HG02938 (cell line): ENCODE measurements around the gene WNK3.

Experiments
- ATAC-seq: cut with Tn5 transposase; IDR thresholded peaks from one replicate; pipeline ENCODE4 v1.9.1; 2021; ENCODE audit warnings: mild to moderate bottlenecking, moderate library complexity; ENCODE audit not compliant: unreplicated experiment

WNK3 gene

DNA sequence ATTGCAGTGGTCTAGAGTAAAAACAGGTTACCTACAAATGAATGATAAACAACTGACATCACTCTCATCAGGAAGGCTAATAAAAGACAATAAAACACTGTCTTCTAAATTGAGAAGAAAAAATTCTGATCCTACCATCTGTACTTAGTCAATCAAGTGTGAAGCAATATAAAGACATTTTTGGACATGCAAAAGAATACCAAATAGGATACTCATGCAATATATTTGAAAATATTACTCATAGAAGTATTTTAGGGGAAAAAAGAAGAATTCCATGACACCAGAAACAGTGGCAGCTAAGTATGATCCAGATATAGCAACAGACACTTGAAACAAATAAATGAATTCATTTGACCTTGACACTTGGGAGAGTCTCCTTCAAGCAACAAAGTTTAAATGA lies 111.0 kb downstream of the WNK3 start:
- ATAC-seq = no peak

DNA sequence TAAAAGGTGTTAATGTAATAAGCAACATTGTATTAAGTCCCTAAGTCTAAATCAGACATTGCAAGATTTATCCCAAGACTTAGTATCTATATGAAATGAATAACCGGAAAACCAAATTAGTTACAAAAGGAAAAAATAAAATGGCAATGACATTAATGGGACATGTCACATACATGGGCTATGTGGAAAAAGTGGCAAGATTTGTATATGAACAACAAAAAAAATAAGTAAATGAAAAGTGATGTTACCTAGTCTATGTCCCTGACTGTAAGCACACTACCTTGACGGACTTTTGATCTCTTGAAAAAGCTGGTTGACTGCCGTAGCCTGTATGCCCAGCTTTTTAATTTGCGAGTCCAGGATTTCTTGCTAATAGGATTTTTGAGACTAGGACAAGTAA lies 119.3 kb downstream of the WNK3 start:
- no peak for ATAC-seq

DNA sequence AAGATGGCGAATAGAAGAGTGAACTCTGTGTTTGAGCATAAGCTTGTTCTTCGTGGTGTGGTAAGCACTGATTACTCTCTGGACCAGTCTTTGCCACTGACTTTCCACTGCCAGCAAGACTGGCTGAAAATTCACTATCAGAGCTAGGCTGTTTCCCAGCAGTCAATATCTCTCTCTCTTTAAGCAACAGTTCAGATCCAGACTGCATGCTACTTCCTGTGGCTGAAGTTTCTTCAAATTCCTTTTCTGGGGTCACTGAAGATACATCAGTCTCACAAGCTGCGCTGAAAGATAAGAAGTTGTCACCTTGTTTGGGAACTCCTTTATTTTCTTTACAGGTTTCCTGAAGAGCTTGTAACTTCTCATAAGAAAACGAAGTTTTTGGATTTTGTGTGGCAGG lies 120.8 kb downstream of the WNK3 start:
- ATAC-seq = no peak

DNA sequence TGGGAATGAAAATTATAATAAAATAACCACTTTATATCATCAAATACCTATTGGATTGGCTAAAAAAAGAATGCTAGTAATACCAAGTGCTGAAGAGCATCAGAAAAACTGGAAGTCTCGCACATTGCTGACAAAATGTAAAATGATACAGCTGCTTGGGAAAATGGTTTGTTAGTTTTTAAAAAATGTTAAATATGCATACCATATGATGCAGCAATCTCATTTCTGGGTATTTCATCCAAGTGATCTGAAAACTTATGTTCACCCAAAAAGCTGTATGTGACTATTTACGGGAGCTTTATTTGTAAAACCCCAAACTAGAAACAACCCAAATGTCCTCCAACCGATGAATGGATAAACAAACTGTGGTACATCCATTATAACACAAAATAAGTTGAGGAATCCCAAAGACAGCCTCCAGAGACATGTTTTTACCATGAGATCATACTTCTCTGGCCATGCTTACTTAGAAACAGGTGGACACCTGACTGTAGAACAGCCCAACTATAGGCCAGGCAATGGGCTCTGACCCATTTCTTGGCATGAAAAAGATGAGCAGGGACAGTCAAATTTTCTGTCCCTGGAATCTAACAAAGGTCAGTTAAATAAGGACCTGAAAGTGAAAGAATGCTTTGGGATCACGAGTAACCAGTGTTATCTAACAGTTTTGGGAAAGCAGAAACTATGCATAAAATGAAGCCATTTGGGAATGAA lies 127.3 kb downstream of the WNK3 start:
- ATAC-seq = no peak

DNA sequence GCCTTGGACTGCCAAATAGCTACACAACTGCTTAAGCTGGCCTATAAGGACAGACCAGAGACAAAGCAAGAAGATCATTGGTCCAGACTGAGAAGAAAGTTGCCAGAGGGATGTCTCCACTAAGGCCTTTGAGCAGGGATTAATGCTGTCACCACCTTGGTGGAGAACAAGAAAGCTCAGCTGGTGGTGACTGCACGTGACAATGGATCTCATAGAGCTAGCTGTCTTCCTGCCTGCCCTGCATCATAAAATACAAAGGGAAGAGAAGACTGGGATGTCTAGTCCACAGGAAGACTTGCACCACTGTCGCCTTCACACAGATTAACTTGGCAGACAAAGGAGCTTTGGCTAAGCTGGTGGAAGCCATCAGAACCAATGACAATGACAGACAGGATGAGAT lies 134.3 kb downstream of the WNK3 start:
- ATAC-seq = no peak

DNA sequence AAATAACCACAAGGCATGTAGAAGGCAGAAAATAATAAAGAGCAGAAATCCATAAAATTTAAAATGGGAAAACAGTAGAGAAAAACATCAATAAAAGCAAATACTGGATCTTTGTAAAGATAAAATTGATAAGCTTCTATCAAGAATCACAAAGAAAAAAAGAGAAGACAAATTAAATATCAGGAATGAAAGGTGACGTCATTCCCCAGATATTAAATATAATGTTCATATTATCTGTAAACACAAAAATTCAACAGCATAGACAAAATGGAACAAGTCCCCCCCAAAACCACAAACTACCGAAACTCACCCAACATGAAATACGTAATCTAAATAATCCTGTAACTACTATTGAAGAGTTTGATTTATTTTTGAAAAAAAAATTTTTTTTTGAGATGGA lies 144.2 kb downstream of the WNK3 start:
- no peak for ATAC-seq

- no peak for ATAC-seq
These were observed 149.3 kb downstream of the WNK3 start for GRCh38 chrX:54208531-54208930.

DNA sequence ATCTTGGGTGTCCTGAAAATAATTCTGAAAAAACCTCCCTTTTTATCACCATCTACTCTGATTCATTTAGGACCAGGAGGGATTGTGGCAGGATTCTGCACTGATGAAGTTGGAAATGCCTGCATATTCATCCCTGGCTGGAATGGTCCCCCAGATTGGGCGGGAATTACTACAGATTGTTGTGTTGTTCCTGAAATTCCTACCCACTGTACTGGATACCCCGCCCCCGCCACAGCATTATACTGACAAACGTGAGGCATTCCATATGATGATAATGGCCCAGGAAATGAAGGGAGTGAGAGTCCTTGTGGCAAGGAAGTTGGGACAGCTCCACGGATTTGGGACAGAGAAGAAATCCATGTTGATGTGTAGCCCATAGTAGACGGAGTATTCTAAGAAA lies 159.6 kb downstream of the WNK3 start:
- no peak for ATAC-seq

DNA sequence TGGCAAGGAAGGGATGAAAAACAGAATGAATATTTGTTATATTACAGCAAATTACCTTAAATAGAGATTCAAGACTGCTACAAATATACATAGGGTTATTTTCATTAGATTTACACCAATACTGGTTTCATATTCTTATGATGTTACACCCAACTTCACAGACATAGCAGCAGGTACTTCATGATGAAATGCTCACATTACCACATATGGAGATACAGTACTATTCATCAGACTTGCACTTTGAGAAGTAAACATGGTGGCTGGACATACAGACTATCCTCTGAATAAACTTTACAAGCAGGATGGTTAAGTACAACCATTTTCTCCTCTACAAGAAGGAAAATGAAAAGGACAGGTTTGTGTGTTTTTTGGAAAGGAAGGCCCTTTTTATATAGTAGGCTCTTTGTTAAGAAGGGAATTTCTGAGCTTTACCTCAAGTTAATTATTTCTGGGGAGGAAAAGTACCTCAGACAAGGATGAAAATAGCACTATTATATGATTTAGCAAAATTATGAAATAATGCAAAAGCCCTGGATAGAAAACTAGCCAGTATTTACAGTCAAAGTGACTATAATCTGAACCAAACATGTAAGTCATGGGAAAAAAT lies 162.8 kb downstream of the WNK3 start:
- no peak for ATAC-seq

DNA sequence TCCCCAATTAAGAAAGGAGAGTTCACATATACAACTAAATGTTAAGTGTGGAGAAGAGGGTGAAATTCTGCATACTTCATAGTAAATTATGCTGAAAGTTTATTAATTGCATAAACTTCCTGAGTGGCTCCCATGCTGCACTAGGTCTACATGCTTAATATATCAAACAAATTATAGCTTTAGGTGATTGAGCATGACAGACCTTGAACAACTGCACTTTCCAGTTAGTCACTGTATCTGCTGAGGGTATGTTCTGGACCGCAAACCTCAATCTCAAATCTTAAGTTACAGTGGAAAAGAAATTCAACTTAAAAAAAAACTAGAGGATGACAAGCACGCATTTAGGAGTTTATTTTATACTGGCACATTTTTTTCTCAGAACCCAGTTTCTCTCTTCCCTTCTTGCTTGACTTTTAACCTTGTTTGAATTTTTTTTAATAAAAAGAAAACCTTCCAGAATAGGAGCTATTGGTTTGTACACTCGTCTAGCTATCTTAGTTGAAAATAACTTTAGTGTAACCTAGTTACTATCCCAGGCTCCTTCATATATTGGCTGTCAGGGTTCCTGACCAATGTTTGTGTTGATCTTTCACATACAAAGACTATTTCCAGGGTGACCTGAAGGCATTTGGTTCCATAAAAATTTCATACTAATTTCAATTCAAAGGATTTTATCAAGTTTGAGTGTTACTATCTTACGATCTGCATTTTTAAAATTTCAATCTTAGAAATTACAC lies 164.6 kb downstream of the WNK3 start:
- ATAC-seq = no peak

DNA sequence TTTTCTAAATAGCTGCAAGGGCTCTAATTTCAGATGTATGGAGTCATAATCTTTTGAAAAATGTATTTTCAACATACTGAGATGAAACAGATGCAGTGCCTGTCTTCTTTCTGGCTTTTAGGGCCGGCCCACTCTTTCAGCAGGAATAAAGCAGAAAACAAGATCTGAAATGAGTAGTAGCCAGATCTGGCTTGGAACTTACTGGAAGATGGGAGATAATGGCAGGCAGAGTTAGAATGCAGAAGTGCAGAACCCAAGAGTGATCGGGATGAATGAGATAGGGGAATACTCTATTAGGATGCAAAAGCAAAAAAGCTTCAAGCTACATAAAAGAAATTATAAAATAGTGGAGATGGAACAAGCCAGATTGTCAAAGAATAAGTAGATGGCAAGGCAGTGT lies 173.4 kb downstream of the WNK3 start:
- ATAC-seq = no peak

GRCh38 chrX:54182864-54183613 lies 174.8 kb downstream of the WNK3 start, which contains the start of gene FAM120C:
Gene FAM120C, minus strand, starts transcription at chrX:54183254. Its CDS starts 56 bp downstream, at chrX:54183198.
- ATAC-seq = peak; percentile 33

DNA sequence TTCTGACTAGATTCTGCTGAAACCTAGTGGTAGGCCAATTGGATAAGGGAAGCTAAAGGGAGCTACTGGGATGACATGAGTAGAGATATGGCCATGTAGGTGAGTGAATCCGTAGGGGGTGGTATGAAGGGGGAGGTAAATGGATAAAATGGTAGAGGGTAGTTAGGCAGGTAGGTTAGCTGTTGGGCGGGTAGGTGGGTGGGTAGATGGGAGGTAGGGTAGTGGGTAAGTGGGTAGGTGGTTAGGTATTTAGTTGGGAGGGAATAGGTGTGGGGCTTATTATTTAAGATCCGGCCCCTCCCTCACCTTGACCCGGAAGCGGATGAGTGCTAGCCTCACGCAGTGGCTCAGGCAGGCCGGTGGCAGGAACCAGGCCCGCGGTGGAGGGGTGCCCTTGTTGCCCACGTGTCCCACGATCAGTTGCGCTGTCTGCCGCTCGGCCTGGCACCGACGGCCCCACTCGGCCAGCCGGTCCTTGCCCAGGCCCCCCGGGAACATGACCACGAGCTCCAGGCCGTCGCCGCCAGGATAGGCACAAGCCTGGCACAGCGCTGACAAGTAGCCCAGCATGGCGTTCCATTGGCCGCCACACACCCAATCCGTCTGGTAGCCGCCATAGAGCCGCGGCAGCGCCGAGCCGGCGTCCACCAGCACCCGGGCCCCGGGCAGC lies 175.5 kb downstream of the WNK3 start:
- peak; percentile 65 for ATAC-seq

DNA sequence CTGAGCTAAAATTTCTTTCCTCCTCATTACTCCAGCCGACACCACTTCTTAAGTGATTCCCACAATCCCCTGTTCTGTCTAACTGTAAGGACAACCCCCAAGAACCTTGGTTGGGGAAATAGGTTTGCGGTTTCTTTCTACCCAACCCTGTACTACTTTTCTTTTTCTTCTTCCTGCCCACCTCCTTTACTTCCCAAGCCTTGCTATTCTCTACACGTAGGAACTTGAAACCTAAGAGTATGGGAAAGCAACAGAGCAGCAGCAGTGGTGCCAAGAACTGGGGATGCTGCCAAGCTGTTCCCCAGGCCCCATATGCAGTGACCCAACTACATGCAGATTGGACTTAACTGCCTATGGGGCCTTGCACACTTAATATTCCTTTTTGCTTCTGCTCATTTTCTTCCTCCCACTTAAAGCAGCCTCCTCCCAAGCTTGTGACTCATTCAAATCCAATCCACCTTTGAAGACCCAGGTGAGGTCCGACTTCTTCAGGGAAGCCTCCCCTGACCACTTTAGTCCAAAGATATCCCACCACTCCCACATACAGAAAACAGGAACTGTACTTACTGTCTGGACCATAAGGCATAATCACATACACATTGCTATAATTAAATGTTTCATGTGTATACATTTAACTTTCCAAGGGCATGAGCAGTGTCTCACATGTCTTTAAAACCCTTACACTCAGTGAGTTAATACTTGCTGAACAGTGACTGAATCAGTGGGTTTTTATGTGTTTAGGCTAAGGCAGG lies 176.5 kb downstream of the WNK3 start:
- ATAC-seq = no peak

- ATAC-seq = no peak
These were observed 177.4 kb downstream of the WNK3 start for GRCh38 chrX:54180403-54180802.

GRCh38 chrX:54178100-54178940 lies 179.5 kb downstream of the WNK3 start:
- ATAC-seq = no peak

GRCh38 chrX:54177306-54177705 lies 180.5 kb downstream of the WNK3 start:
- ATAC-seq = no peak

GRCh38 chrX:54173791-54174190 lies 184.1 kb downstream of the WNK3 start:
- ATAC-seq = no peak

- no peak for ATAC-seq
These were observed 185.4 kb downstream of the WNK3 start for GRCh38 chrX:54172455-54172854.
